ENCODE results near the gene AP3S2.

GRCh38 chr15:89806210-89806558 is 87.6 kb downstream of the AP3S2 start:
- TF ChIP-seq, protein P1, sequence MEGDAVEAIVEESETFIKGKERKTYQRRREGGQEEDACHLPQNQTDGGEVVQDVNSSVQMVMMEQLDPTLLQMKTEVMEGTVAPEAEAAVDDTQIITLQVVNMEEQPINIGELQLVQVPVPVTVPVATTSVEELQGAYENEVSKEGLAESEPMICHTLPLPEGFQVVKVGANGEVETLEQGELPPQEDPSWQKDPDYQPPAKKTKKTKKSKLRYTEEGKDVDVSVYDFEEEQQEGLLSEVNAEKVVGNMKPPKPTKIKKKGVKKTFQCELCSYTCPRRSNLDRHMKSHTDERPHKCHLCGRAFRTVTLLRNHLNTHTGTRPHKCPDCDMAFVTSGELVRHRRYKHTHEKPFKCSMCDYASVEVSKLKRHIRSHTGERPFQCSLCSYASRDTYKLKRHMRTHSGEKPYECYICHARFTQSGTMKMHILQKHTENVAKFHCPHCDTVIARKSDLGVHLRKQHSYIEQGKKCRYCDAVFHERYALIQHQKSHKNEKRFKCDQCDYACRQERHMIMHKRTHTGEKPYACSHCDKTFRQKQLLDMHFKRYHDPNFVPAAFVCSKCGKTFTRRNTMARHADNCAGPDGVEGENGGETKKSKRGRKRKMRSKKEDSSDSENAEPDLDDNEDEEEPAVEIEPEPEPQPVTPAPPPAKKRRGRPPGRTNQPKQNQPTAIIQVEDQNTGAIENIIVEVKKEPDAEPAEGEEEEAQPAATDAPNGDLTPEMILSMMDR (IDR thresholded peaks at IDR 0.05), result no peak
- no peak for TF ChIP-seq POLR2A (IDR thresholded peaks at IDR 0.05)

All from testis (tissue), 2 donors.